ENCODE data around the gene DENND1A. TPM values are rescaled to one million over a fixed set of nuclear protein-coding genes. Genes with fewer than 3 reads are reported as not detected.

DENND1A gene
- total RNA-seq, 1 donor from 2014 or later, result 37.3 TPM

DNA sequence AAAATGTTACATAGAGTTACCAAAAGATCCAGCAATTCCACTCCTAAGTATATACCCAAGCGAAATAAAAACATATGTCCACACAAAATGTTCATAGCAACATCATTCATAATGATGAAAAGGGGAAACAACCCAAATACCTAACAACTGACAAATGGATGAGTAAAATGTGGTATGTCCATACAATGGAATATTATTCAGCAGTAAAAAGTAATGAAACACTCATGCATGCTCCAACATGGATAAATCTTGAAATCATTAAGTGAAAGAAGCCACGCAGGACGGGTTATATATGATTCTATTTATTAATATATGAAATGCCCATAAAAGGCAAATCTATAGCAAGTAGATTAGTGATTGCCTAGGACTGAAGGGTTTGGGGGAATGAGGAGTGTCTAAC is 6.0 kb downstream of the DENND1A start:
- Histone ChIP-seq H3K9me3 (no peaks in the 10 kb centered on the region), H3K27me3 (no peaks in the 10 kb centered on the region), H3K4me3 (no peak overlapping the region), H3K36me3 (no peaks in the 10 kb centered on the region), H3K27ac (no peak overlapping the region), H3K4me1 (peaks cover 2 to 6% of the 10 kb centered on the region in 2 donors)
- intact Hi-C loops (cut with DNase I), result loop anchor here (10.0 kb wide), 2 partner anchors 491 to 1659 kb away; partner anchors contain the start of genes MRRF, PSMB7 and RBM18
- DNase-seq (ENCODE audit: low spot score in 2 of 2), result no peak
- TF ChIP-seq, protein P1, sequence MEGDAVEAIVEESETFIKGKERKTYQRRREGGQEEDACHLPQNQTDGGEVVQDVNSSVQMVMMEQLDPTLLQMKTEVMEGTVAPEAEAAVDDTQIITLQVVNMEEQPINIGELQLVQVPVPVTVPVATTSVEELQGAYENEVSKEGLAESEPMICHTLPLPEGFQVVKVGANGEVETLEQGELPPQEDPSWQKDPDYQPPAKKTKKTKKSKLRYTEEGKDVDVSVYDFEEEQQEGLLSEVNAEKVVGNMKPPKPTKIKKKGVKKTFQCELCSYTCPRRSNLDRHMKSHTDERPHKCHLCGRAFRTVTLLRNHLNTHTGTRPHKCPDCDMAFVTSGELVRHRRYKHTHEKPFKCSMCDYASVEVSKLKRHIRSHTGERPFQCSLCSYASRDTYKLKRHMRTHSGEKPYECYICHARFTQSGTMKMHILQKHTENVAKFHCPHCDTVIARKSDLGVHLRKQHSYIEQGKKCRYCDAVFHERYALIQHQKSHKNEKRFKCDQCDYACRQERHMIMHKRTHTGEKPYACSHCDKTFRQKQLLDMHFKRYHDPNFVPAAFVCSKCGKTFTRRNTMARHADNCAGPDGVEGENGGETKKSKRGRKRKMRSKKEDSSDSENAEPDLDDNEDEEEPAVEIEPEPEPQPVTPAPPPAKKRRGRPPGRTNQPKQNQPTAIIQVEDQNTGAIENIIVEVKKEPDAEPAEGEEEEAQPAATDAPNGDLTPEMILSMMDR (IDR thresholded peaks at IDR 0.05), result no peak

- intact Hi-C loops (cut with DNase I), result loop anchor here (10.0 kb wide), 2 partner anchors 491 to 1659 kb away; partner anchors contain the start of genes MRRF, PSMB7 and RBM18
- TF ChIP-seq, protein P1 (IDR thresholded peaks at IDR 0.05), result no peak
- H3K9me3 ChIP-seq, result no peaks in the 10 kb centered on the region
- H3K36me3 ChIP-seq, result no peaks in the 10 kb centered on the region
- H3K27me3 ChIP-seq, result no peaks in the 10 kb centered on the region
- H3K27ac ChIP-seq, result no peak overlapping the region
- H3K4me1 ChIP-seq, result peaks cover 2 to 4% of the 10 kb centered on the region in 2 donors
- DNase-seq (ENCODE audit: low spot score in 2 of 2), result no peak
- no peak overlapping the region for H3K4me3 ChIP-seq
Measured at GRCh38 chr9:123923377-123923776, 6.5 kb downstream of the DENND1A start.

DNA sequence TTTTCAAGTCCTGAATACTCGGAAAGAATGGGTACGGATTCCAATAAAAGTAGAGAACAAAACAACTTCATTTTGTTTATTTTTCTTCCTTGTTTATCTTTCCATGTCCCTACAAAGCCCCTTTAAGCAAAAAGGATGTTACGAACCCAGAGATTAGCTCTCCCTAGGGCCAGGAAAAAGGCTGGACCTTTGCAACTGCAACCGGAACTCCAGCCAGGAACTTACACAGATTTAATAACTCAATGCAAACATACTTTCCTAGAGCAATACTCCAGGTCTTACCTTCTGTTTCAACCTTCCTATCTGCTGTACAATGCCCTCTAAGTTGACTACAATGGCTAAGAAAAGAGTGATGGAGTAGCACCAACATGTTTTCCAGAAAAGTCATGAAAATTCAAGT is 7.0 kb downstream of the DENND1A start:
- TF ChIP-seq, protein P1 (IDR thresholded peaks at IDR 0.05), result no peak
- no peak for DNase-seq (ENCODE audit: low spot score in 2 of 2)
- intact Hi-C loops (cut with DNase I), result loop anchor here (10.0 kb wide), 2 partner anchors 492 to 1658 kb away; partner anchors contain the start of genes MRRF, PSMB7 and RBM18
- Histone ChIP-seq H3K27ac (no peak overlapping the region), H3K4me1 (no peaks in the 10 kb centered on the region), H3K36me3 (no peaks in the 10 kb centered on the region), H3K4me3 (no peak overlapping the region), H3K27me3 (no peaks in the 10 kb centered on the region), H3K9me3 (no peaks in the 10 kb centered on the region)

DNA sequence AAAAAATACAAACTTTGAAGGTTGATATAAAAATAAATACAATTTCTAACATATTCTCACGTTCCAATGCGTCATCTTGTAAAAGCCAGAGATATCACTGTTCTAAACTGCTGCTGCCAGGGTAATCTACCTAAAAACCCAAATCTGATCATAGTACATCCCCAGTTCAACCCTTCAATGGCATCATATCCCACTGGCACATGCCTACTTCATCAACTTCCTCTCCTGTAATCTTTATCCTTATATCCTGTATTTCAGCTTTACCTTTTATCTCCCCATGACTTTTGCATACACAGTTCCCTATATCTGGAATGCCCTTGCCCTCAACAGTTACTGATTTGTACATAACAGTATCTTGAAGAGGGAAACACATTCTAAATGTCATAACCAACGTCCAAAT is 7.5 kb downstream of the DENND1A start:
- intact Hi-C loops (cut with DNase I), result loop anchor here (10.0 kb wide), 2 partner anchors 492 to 1658 kb away; partner anchors contain the start of genes MRRF, PSMB7 and RBM18
- H3K27me3 ChIP-seq, result no peaks in the 10 kb centered on the region
- TF ChIP-seq, protein P1 (IDR thresholded peaks at IDR 0.05), result no peak
- H3K9me3 ChIP-seq, result no peaks in the 10 kb centered on the region
- H3K4me3 ChIP-seq, result no peak overlapping the region
- no peaks in the 10 kb centered on the region for H3K36me3 ChIP-seq
- no peak overlapping the region for H3K27ac ChIP-seq
- no peak for DNase-seq (ENCODE audit: low spot score in 2 of 2)
- no peaks in the 10 kb centered on the region for H3K4me1 ChIP-seq

DNA sequence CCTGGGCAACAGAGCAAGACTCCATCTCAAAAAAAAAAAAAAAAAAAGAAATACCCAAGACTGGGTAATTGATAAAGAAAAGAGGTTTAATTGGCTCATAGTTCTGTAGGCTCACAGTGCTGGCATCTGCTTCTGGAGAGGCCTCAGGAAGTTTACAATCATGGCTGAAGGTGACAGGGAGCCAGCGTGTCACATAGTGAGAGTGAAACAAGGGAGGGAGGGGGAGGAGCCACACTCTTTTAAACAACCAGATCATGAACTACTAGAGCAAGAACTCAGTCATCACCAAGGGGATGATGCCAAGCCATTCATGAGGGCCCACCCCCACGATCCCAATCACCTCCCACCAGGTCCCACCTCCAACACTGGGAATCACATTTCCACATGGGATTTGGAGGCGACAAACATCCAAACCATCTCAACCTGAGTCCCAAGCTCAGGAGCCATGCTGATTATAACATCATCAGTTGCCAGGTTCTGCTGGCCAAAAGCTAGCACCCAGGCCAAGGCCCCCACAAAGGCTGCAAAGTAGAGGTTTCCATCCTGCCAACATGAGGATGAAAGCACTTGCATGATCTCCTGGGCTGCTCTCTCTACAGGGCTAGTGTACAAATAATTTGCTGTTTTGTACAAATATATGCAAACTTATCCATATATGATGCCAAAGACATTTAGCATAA is 15.3 kb downstream of the DENND1A start:
- DNase-seq (ENCODE audit: low spot score in 2 of 2), result no peak
- no peaks in the 10 kb centered on the region for H3K4me1 ChIP-seq

More for the DNA sequence above, 15.3 kb downstream of the DENND1A start:
- no peak overlapping the region for H3K27ac ChIP-seq
- intact Hi-C loops (cut with DNase I), result no loop called here
- H3K4me3 ChIP-seq, result no peak overlapping the region
- H3K36me3 ChIP-seq, result no peaks in the 10 kb centered on the region
- TF ChIP-seq, protein P1 (IDR thresholded peaks at IDR 0.05), result no peak
- no peaks in the 10 kb centered on the region for H3K27me3 ChIP-seq
- H3K9me3 ChIP-seq, result no peaks in the 10 kb centered on the region

Data from ascending aorta (tissue), 2 donors.